Dedifferentiated amniotic fluid mesenchymal stem cell (primary cell): ENCODE measurements around the gene SLFN5.
"Not testable (repeated sequence)": the region's sequence is repeated elsewhere in the genome, so short reads cannot be mapped to it uniquely, and the experiment has no call there.

Experiments
- DNase-seq: peaks from one replicate; pipeline ENCODE4 v3.0.0-alpha.2; 2016; ENCODE audit errors: extremely low spot score

Gene SLFN5

GRCh38 chr17:35242805-35243560 lies at the start of gene SLFN5:
TSS of gene SLFN5 (plus strand) at chr17:35243072. CDS start at chr17:35258691, 15,619 bp downstream.
- DNase-seq = peak; percentile 94

- not testable (repeated sequence) for DNase-seq
Measured at GRCh38 chr17:35194001-35194400, 48.9 kb upstream of the SLFN5 start, which contains the start of gene SLC35G3. TSS of gene SLC35G3 (minus strand) at chr17:35194393. CDS start at chr17:35194307, 86 bp downstream.

- not testable (repeated sequence) for DNase-seq
Measured at GRCh38 chr17:35195062-35195461, 47.8 kb upstream of the SLFN5 start.

GRCh38 chr17:35202582-35202981 lies 40.3 kb upstream of the SLFN5 start:
- not testable (repeated sequence) for DNase-seq

GRCh38 chr17:35210741-35211140 lies 32.1 kb upstream of the SLFN5 start:
- no peak for DNase-seq

GRCh38 chr17:35212668-35213067 lies 30.2 kb upstream of the SLFN5 start:
- no peak for DNase-seq

- DNase-seq = no peak
Measured at GRCh38 chr17:35213412-35213940, 29.4 kb upstream of the SLFN5 start.

GRCh38 chr17:35214192-35214591 lies 28.7 kb upstream of the SLFN5 start:
- no peak for DNase-seq

GRCh38 chr17:35214631-35215273 lies 28.1 kb upstream of the SLFN5 start:
- DNase-seq = no peak

- no peak for DNase-seq
Measured at GRCh38 chr17:35217107-35217506, 25.8 kb upstream of the SLFN5 start.

- no peak for DNase-seq
Measured at GRCh38 chr17:35218915-35219314, 24.0 kb upstream of the SLFN5 start.

- no peak for DNase-seq
Measured at GRCh38 chr17:35222452-35222851, 20.4 kb upstream of the SLFN5 start.

GRCh38 chr17:35224436-35224835 lies 18.4 kb upstream of the SLFN5 start:
- DNase-seq = no peak

- no peak for DNase-seq
Measured at GRCh38 chr17:35227546-35227945, 15.3 kb upstream of the SLFN5 start.

GRCh38 chr17:35229638-35230037 lies 13.2 kb upstream of the SLFN5 start:
- no peak for DNase-seq

- not testable (repeated sequence) for DNase-seq
Measured at GRCh38 chr17:35234315-35234714, 8.6 kb upstream of the SLFN5 start.

GRCh38 chr17:35235289-35235688 lies 7.6 kb upstream of the SLFN5 start:
- DNase-seq = no peak

- DNase-seq = no peak
Measured at GRCh38 chr17:35235917-35236316, 7.0 kb upstream of the SLFN5 start.

- DNase-seq = no peak
Measured at GRCh38 chr17:35236821-35237220, 6.1 kb upstream of the SLFN5 start.

GRCh38 chr17:35238821-35239220 lies 4.1 kb upstream of the SLFN5 start:
- DNase-seq = peak; percentile 25

GRCh38 chr17:35239823-35240222 lies 3.0 kb upstream of the SLFN5 start:
- DNase-seq = no peak

- no peak for DNase-seq
Measured at GRCh38 chr17:35240861-35241260, 2.0 kb upstream of the SLFN5 start.

- DNase-seq = no peak
Measured at GRCh38 chr17:35241520-35241919, 1.4 kb upstream of the SLFN5 start.
